CD4-positive, alpha-beta memory T cell (primary cell): ENCODE data around the gene GRK6. TPM values are rescaled to one million over a fixed set of nuclear protein-coding genes. Genes with fewer than 3 reads are reported as not detected.
A peak's percentile ranks its signal among the peaks of the same experiment; 100 is the strongest.

Source experiments
- CTCF ChIA-PET: fragments of 350-600 bp; sonication (Branson Sonifier 250); formaldehyde crosslinking; loops from one replicate; lab custom pipeline; 2021; ENCODE audit warnings: inconsistent platforms; ENCODE audit not compliant: partially characterized antibody; lab: Charles Lee
- POLR2A ChIA-PET: fragments of 350-600 bp; sonication (Branson Sonifier 250); formaldehyde crosslinking; loops from one replicate; lab custom pipeline; 2021; ENCODE audit not compliant: partially characterized antibody; lab: Charles Lee
- DNase-seq, 5 donors: peaks; one replicate each; pipeline versions ENCODE4 v3.0.0 to v3.0.0-alpha.2; 2020 to 2022; ENCODE audit warnings: mixed read lengths in 1 of 5
- H3K27ac ChIP-seq: one replicate; pipeline ENCODE4 v1.7.0; 2013; ENCODE audit warnings: low read depth, low read length
- H3K27me3 ChIP-seq: 2 replicates; pipeline ENCODE4 v1.7.0; 2013; ENCODE audit warnings: mild to moderate bottlenecking, low read length, moderate library complexity; ENCODE audit not compliant: insufficient read depth
- H3K36me3 ChIP-seq: 2 replicates; pipeline ENCODE4 v1.7.0; 2013; ENCODE audit warnings: mild to moderate bottlenecking, low read length, moderate library complexity; ENCODE audit not compliant: insufficient read depth
- H3K4me1 ChIP-seq: 2 replicates; pipeline ENCODE4 v1.7.0; 2013; ENCODE audit warnings: mild to moderate bottlenecking, low read length, moderate library complexity; ENCODE audit not compliant: insufficient read depth
- H3K4me3 ChIP-seq, 2 donors: one replicate each; pipeline ENCODE4 v1.7.0; 2013; ENCODE audit warnings: low read length in 2 of 2, mild to moderate bottlenecking in 1 of 2
- H3K9me3 ChIP-seq, 2 donors: one replicate each; pipeline ENCODE4 v1.7.0; 2013; ENCODE audit warnings: low read length in 2 of 2, control low read depth in 1 of 2; ENCODE audit not compliant: control insufficient read depth in 1 of 2
- H3K27ac Mint-ChIP-seq, 7 donors: one replicate each; pipeline ENCODE4 v1.8.0; 2020 to 2021; ENCODE audit warnings: mixed read lengths in 7 of 7, mild to moderate bottlenecking in 6 of 7, inconsistent platforms in 3 of 7, moderate library complexity in 3 of 7
- H3K27me3 Mint-ChIP-seq, 2 donors: one replicate each; pipeline ENCODE4 v1.8.0; 2020 to 2021; ENCODE audit warnings: mixed read lengths in 2 of 2
- H3K36me3 Mint-ChIP-seq, 2 donors: one replicate each; pipeline ENCODE4 v1.8.0; 2020 to 2021; ENCODE audit warnings: mixed read lengths in 2 of 2, inconsistent platforms in 1 of 2, mild to moderate bottlenecking in 1 of 2
- H3K4me1 Mint-ChIP-seq, 4 donors: one replicate each; pipeline ENCODE4 v1.8.0; 2020 to 2021; ENCODE audit warnings: mixed read lengths in 4 of 4, mild to moderate bottlenecking in 1 of 4
- H3K4me3 Mint-ChIP-seq, 8 donors: one replicate each; pipeline ENCODE4 v1.8.0; 2020 to 2021; ENCODE audit warnings: mixed read lengths in 8 of 8, mild to moderate bottlenecking in 7 of 8, moderate library complexity in 6 of 8, inconsistent platforms in 3 of 8
- H3K9me3 Mint-ChIP-seq, 8 donors: one replicate each; pipeline ENCODE4 v1.8.0; 2020 to 2021; ENCODE audit warnings: mixed read lengths in 8 of 8, mild to moderate bottlenecking in 5 of 8, inconsistent platforms in 3 of 8, moderate library complexity in 1 of 8
- intact Hi-C: fragments of 100-400 bp; cut with micrococcal nuclease; formaldehyde crosslinking; loops from one replicate; pipeline ENCODE4 v1.15.1; 2023
- polyA plus RNA-seq, 2 donors: library from polyadenylated mRNA; unstranded; fragments of 300-500 nt; fragmentation: Illumina TruSeq; gene quantifications; one replicate each; pipeline ENCODE4 v1.2.3, GENCODE V29; 2021
- total RNA-seq, 2 experiments: library from RNA; stranded (reverse); gene quantifications; one replicate each; pipeline ENCODE4 v1.2.3, GENCODE V29; 2021

GRK6 gene
- total and polyA plus RNA-seq, 4 experiments from 2014 or later = 72.4 to 203 (median 190) TPM

DNA sequence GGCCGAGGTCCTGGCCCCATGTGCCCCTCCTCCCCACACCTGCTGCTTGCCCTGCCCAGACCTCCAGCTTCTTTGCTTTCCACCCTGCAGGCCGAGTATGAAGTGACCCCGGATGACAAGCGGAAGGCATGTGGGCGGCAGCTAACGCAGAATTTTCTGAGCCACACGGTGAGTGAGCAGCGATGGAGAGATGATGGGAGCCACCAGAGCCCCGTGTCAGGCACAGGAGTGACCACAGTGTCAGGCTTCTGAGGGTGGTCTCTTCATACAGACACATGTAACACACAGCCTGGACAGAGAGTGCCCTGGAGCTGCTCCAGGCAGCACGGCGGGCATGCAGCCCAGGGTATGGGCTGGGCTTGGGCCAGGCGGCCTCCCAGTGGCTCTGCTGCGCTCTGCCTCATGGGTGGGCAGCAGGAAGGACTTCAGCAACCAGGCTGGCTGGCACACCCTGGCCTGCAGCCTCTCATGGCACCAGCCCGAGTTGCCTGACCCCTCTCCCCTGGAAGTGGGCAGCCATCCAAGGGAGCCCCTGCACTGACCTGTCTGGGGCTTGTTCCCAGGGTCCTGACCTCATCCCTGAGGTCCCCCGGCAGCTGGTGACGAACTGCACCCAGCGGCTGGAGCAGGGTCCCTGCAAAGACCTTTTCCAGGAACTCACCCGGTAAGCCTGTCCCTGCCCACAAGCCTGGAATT lies 5.8 kb downstream of the GRK6 start:
- no peaks in the 10 kb centered on the region for H3K27me3 Mint-ChIP-seq
- peak overlapping the region; percentile 91 to 99 (median 96) for H3K27ac Mint-ChIP-seq
- peaks cover 0 to 1% (median 0%) of the 10 kb centered on the region in 8 donors for H3K9me3 Mint-ChIP-seq
- intact Hi-C loops = no loop called here
- POLR2A ChIA-PET = interaction anchor here (1.0 to 14.3 kb wide), 22 partner anchors 9 to 898 kb away, joined by 3 to 1171 read pairs (median 6); partner anchors contain the start of genes GRK6, LMAN2, PFN3 and PRELID1
- peaks cover 52 to 68% of the 10 kb centered on the region in 2 donors for H3K36me3 Mint-ChIP-seq
- H3K36me3 ChIP-seq = peaks cover 69% of the 10 kb centered on the region
- CTCF ChIA-PET = interaction anchor here (0.8 to 14.2 kb wide), 8 partner anchors 8 to 123 kb away, joined by 3 to 307 read pairs (median 30); partner anchors contain the start of genes F12, PFN3 and PRR7
- no peaks in the 10 kb centered on the region for H3K9me3 ChIP-seq
- H3K4me1 Mint-ChIP-seq = peaks cover 34 to 97% (median 61%) of the 10 kb centered on the region in 4 donors
- H3K4me3 Mint-ChIP-seq = peak overlapping the region; percentile 83 to 97 (median 93)
- H3K4me3 ChIP-seq = peak overlapping the region; percentile 36 to 87
- no peak for DNase-seq
- no peaks in the 10 kb centered on the region for H3K27me3 ChIP-seq
- H3K27ac ChIP-seq = peak overlapping the region; percentile 87
- peaks cover 99% of the 10 kb centered on the region for H3K4me1 ChIP-seq

DNA sequence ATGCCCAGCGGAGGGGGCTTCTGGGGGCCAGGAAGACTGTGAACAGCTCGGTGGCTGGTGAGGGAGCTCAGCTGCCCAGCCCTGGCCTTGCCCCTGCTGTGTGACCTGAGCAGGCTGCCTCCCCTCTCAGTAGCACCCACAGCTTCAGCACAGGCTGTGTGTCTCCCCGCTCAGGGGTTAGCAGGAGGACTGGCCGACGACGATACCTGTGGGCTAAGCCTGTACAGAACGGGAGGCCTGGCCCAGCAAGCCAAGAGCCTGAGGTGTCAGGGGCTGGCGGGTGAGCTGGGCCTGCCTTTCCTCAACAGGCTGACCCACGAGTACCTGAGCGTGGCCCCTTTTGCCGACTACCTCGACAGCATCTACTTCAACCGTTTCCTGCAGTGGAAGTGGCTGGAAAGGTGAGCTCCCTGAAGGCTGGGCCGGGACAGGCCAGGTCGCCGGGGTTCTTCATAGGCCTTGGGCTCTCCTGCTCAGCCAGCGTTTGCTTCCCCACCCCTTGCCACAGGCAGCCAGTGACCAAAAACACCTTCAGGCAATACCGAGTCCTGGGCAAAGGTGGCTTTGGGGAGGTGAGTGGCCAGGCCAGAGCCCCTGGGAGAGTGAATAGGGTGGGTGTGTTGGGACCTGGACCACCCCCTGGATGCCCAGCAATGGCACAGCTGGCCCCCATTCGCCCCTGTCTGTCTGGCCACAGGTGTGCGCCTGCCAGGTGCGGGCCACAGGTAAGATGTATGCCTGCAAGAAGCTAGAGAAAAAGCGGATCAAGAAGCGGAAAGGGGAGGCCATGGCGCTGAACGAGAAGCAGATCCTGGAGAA lies 6.6 kb downstream of the GRK6 start:
- no peaks in the 10 kb centered on the region for H3K27me3 Mint-ChIP-seq
- intact Hi-C loops = no loop called here

DNA sequence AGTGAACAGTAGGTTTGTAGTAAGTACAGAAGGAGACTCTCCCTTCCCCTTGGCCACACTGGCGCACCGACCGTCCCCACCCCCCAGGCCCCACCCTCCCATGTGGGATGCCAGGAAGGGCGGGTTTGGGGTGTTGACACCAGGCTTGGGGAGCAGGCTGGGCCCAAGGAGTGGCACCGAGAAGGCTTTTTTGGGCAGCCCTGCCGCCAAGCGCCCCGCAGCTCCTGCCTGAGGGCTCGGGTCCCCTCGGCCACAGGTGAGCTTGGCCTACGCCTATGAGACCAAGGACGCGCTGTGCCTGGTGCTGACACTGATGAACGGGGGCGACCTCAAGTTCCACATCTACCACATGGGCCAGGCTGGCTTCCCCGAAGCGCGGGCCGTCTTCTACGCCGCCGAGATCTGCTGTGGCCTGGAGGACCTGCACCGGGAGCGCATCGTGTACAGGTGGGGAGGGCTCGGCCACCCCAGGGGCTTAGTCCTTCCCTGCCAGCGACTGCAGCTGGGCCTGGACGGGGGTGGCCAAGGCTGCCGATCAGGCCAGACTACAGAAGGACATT lies 7.3 kb downstream of the GRK6 start:
- H3K4me1 ChIP-seq = peaks cover 98% of the 10 kb centered on the region
- Mint-ChIP-seq H3K9me3 (peaks cover 0 to 4% (median 0%) of the 10 kb centered on the region in 8 donors), H3K36me3 (peaks cover 66 to 77% of the 10 kb centered on the region in 2 donors), H3K27me3 (no peaks in the 10 kb centered on the region), H3K4me1 (peaks cover 44 to 97% (median 65%) of the 10 kb centered on the region in 4 donors), H3K4me3 (peak overlapping the region in 7 of 8 donors; percentile 44 to 86 (median 72)), H3K27ac (peak overlapping the region in 6 of 7 donors; percentile 37 to 96 (median 92))
- H3K4me3 ChIP-seq = no peak overlapping the region
- peaks cover 81% of the 10 kb centered on the region for H3K36me3 ChIP-seq
- DNase-seq = no peak
- no peaks in the 10 kb centered on the region for H3K9me3 ChIP-seq
- peak overlapping the region; percentile 87 for H3K27ac ChIP-seq
- intact Hi-C loops = loop anchor here (1.0 kb wide), 1 partner anchor 7 kb away; the partner anchor contains the start of gene GRK6
- ChIA-PET POLR2A (interaction anchor here (0.9 to 14.3 kb wide), 8 partner anchors 10 to 73 kb away, joined by 3 to 1171 read pairs (median 4); partner anchors contain the start of genes F12, GRK6, PFN3 and PRR7), CTCF (interaction anchor here (0.8 to 14.2 kb wide), 4 partner anchors 12 to 43 kb away, joined by 3 to 307 read pairs (median 56); partner anchors contain the start of genes F12, PFN3 and PRR7)
- H3K27me3 ChIP-seq = no peaks in the 10 kb centered on the region

More for the DNA sequence above, 6.6 kb downstream of the GRK6 start:
- peak overlapping the region; percentile 64 to 96 (median 74) for H3K27ac Mint-ChIP-seq
- peak overlapping the region; percentile 20 to 72 (median 60) for H3K4me3 Mint-ChIP-seq
- peaks cover 38 to 97% (median 63%) of the 10 kb centered on the region in 4 donors for H3K4me1 Mint-ChIP-seq
- Histone ChIP-seq H3K4me3 (peak overlapping the region; percentile 23 to 87), H3K4me1 (peaks cover 98% of the 10 kb centered on the region), H3K27ac (peak overlapping the region; percentile 87), H3K9me3 (no peaks in the 10 kb centered on the region), H3K36me3 (peaks cover 75% of the 10 kb centered on the region), H3K27me3 (no peaks in the 10 kb centered on the region)
- H3K36me3 Mint-ChIP-seq = peaks cover 59 to 73% of the 10 kb centered on the region in 2 donors
- H3K9me3 Mint-ChIP-seq = peaks cover 0 to 1% (median 0%) of the 10 kb centered on the region in 8 donors
- ChIA-PET POLR2A (interaction anchor here (1.2 to 14.3 kb wide), 12 partner anchors 9 to 72 kb away, joined by 3 to 1171 read pairs (median 6); partner anchors contain the start of genes GRK6, PFN3 and PRR7), CTCF (interaction anchor here (7.6 to 14.2 kb wide), 4 partner anchors 12 to 43 kb away, joined by 55 to 307 read pairs (median 109); partner anchors contain the start of genes F12, PFN3 and PRR7)
- DNase-seq = no peak

DNA sequence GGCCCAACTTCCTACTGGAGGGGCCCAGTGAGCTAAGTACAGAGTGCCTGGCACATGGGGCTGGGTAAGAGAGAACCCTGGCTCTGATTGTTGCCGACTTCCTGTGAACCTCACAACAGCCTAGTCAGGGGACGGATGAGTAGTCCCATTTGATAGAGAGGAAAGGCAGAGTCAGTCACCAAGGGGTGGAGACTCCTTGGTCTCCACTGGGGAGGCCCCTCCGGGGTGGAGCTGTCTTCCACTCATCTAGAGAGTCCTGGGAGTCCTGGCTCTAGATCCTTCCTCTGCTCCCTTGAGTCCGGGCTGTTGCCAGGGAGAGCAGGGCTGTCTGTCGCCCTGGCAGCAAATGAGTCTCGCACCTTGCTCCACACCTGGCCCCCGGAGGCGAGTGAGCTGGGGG lies 8.0 kb downstream of the GRK6 start:
- CTCF ChIA-PET = interaction anchor here (0.8 to 14.2 kb wide), 4 partner anchors 11 to 44 kb away, joined by 3 to 307 read pairs (median 56); partner anchors contain the start of genes F12, PFN3 and PRR7
- POLR2A ChIA-PET = interaction anchor here (0.9 to 14.3 kb wide), 8 partner anchors 11 to 73 kb away, joined by 3 to 1171 read pairs (median 4); partner anchors contain the start of genes F12, GRK6, PFN3 and PRR7
- Histone ChIP-seq H3K27me3 (no peaks in the 10 kb centered on the region), H3K27ac (peak overlapping the region; percentile 87), H3K9me3 (no peaks in the 10 kb centered on the region), H3K36me3 (peaks cover 83% of the 10 kb centered on the region), H3K4me1 (peaks cover 99% of the 10 kb centered on the region), H3K4me3 (no peak overlapping the region)
- peak overlapping the region; percentile 67 to 87 (median 78) for H3K4me3 Mint-ChIP-seq
- DNase-seq = peak in 4 of 5 donors; percentile 40 to 77 (median 49)
- peaks cover 40 to 94% (median 63%) of the 10 kb centered on the region in 4 donors for H3K4me1 Mint-ChIP-seq
- H3K9me3 Mint-ChIP-seq = peaks cover 0 to 4% (median 0%) of the 10 kb centered on the region in 8 donors
- intact Hi-C loops = loop anchor here (1.0 kb wide), 1 partner anchor 8 kb away; the partner anchor contains the start of gene GRK6
- H3K27me3 Mint-ChIP-seq = no peaks in the 10 kb centered on the region
- peak overlapping the region; percentile 86 to 94 (median 91) for H3K27ac Mint-ChIP-seq
- peaks cover 63 to 74% of the 10 kb centered on the region in 2 donors for H3K36me3 Mint-ChIP-seq

DNA sequence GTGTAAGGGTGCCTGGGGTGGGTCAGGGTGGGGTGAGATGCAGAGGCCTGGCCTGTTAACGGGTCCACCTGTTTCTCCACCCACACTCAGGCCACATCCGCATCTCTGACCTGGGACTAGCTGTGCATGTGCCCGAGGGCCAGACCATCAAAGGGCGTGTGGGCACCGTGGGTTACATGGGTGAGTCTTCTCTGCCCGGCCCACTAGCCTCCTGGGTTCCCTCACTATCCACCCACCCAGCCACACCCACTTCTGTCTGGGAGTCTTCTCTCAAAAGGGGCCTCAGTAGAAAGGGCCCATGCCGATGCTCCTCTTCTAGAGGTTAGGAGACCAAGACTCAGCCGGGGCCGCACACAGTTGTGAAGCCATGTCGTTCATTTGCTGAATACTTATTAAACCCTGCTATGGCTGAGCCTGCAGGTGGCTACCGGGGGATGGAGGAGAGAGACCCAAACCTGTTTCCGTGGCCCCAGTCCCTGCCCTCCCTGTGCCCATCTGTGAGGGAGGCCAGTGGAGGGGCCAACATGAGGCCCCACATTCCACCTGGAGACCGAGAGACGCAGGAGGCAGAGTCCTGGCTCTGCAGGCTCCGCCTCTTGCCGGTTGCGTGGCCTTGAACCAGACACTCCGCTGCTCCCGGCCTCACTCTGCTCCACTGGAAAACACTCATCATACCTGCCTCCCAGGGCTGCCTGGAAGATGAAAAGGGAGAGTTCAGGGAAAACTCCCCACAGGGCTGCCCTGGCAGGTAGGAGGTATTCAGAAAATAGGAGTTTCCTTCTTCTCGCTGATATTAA lies 8.7 kb downstream of the GRK6 start:
- Mint-ChIP-seq H3K36me3 (peaks cover 70 to 75% of the 10 kb centered on the region in 2 donors), H3K9me3 (peaks cover 0 to 4% (median 0%) of the 10 kb centered on the region in 8 donors), H3K4me3 (peak overlapping the region in 3 of 8 donors; percentile 10 to 46 (median 28)), H3K4me1 (peaks cover 41 to 94% (median 63%) of the 10 kb centered on the region in 4 donors), H3K27me3 (no peaks in the 10 kb centered on the region), H3K27ac (peak overlapping the region; percentile 17 to 90 (median 59))
- POLR2A ChIA-PET = interaction anchor here (0.6 to 14.3 kb wide), 7 partner anchors 11 to 77 kb away, joined by 3 to 1171 read pairs (median 40); partner anchors contain the start of genes GRK6, PFN3 and PRR7
- CTCF ChIA-PET = interaction anchor here (1.1 to 14.2 kb wide), 4 partner anchors 10 to 125 kb away, joined by 3 to 307 read pairs (median 58); partner anchors contain the start of genes F12, PFN3 and PRR7
- Histone ChIP-seq H3K4me1 (peaks cover 99% of the 10 kb centered on the region), H3K27me3 (no peaks in the 10 kb centered on the region), H3K9me3 (no peaks in the 10 kb centered on the region), H3K4me3 (no peak overlapping the region), H3K27ac (peak overlapping the region; percentile 87), H3K36me3 (peaks cover 77% of the 10 kb centered on the region)
- intact Hi-C loops = loop anchor here (1.0 kb wide), 1 partner anchor 9 kb away; the partner anchor contains the start of gene GRK6
- DNase-seq = no peak
